HG02588 (cell line): Measurements from ENCODE around the gene PFN1.

ENCODE experiments used
- ATAC-seq: cut with Tn5 transposase; IDR thresholded peaks from one replicate; pipeline ENCODE4 v1.9.1; 2021; ENCODE audit warnings: mild to moderate bottlenecking, moderate library complexity; ENCODE audit not compliant: unreplicated experiment

The PFN1 gene

GRCh38 chr17:4946312-4946976 is 1.9 kb downstream of the PFN1 start:
- ATAC-seq, result no peak

DNA sequence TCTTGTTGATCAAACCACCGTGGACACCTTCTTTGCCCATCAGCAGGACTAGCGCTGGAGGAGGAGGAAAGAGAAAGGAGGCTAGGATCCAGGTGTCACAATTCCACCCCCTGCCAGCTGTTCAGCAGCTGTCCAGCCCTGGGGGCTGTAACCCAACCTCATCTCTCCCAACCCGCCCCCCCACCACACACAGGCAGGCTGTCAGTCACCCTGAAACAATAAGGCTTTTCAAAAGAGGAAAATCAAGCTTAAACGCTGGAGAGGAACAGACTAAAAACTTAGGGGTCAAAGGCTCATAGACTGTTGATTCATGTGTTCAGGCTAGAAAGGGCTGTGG is 2.4 kb downstream of the PFN1 start:
- no peak for ATAC-seq

DNA sequence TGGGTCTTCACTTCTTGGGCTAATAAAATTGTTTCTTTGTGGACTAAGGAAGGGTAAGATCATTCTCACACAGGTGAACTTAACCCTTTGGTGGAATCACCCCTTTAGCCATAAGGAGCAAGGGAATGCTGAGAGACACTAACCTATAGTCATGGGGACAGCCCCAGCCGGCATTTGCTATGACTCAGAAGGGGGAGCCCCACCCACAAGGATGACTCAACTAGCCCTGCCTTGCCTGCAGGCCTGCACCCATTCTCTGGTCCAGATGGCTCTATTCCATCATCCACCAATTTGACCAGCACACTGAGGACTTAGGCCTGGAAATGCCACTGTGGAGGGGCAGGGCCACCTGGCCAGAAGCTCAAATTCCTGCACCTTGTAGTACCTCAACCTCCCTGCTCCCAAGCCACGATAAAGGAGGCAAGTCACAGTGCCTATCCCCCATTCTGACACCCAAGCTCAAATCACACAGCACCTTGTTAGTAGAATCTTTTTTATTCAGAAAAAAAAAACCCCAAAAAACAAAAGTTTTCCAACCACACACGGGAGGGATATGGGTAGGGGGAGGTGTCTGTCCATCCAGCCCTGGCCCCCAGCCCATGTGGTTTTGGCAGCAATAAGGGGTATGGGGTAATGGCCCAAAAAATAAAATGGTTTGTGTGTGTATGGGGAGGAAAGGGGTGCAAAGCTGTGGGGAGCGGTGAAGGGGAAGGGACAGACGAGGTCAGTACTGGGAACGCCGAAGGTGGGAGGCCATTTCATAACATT is 3.0 kb downstream of the PFN1 start:
- ATAC-seq, result no peak

GRCh38 chr17:4944554-4945175 is 3.7 kb downstream of the PFN1 start:
- no peak for ATAC-seq

GRCh38 chr17:4944163-4944553 is 4.2 kb downstream of the PFN1 start:
- no peak for ATAC-seq

GRCh38 chr17:4942760-4943508 is 5.4 kb downstream of the PFN1 start:
- ATAC-seq, result no peak

GRCh38 chr17:4941319-4941610 is 7.1 kb downstream of the PFN1 start:
- ATAC-seq, result no peak

GRCh38 chr17:4940555-4941318 is 7.6 kb downstream of the PFN1 start:
- peak; percentile 7 for ATAC-seq

DNA sequence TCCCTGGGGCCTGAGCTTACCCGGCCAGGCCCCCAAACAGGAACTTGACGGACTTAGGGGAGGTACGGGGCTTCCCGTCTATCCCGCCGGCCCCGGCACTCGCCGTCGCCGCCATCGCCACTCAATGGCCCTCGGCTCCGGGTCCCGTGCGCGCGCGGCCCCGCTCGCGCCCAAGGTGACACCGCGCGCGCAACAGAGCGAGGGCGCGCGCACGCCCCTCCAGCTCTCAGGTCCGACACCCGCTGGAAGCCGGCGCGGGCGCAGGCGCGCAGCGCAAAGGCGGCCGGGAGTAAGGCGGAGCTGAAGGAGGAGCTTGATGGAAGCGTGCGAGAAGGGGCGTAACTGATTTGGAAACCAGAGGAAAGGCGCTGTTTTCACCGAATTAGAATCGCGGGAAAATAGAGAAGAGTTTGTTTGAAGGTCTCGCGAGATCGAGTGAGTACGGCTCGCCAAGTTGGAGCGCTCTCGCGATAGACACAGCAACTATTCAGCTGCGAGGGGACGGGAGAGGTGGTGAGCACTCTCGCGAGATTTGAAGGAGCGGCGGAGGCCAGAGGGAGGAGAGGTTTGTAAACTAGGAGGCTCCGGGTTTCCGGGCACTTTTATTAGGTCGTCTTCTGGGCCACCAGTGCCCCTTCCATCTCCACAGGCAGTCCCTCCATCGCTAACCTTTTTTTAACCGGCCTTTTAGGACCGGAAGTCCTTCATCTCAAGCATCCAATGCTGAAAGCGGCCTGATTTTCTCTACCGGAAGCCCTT is 8.4 kb downstream of the PFN1 start, which contains the start of the genes RNF167 and SLC25A11:
TSS of gene RNF167 (plus strand) at position 473 of the 759 bp plus-strand sequence. CDS start 642 bp downstream, outside the sequence.
TSS of gene SLC25A11 (minus strand) at position 251 of the 759 bp plus-strand sequence. CDS start at position 115, 136 bp downstream.
- peak; percentile 70 for ATAC-seq

DNA sequence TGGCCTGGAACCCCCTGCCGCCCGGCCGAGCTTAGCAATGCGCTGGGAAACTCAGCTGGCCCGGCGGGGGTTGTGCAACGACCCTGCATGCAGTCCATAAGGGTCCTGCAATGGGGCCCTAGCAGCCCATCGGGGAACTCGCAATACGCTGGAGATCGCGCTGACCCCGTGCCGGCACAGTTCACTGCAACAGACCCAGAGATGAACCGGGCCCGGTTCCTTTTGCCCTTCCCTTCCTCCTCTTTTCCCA is 8.9 kb downstream of the PFN1 start:
- ATAC-seq, result peak; percentile 14

GRCh38 chr17:4938688-4939545 is 9.4 kb downstream of the PFN1 start:
- ATAC-seq, result no peak

DNA sequence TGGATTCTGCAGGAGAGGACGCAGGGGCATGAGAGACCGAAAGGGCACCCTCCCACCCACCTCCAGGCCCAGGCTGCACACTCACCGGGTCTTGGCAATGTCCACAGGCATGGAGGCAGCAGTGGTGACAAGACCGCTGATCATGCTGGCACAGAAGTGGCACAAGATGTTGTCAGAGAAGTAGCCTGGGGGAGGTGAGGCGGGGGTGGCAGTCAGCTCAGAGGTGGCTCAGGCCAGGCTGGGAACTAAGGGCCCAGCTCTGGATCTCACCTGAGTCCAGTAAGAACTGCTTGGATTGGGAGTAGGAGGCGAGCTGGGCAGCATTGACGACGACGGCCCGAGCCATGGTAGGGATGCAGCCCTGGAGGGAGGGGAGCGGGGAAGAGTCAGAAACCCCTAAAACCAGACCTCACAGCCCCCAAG is 10.2 kb downstream of the PFN1 start:
- no peak for ATAC-seq

GRCh38 chr17:4937553-4937952 is 10.8 kb downstream of the PFN1 start:
- no peak for ATAC-seq

GRCh38 chr17:4936436-4936835 is 11.9 kb downstream of the PFN1 start:
- ATAC-seq, result no peak

DNA sequence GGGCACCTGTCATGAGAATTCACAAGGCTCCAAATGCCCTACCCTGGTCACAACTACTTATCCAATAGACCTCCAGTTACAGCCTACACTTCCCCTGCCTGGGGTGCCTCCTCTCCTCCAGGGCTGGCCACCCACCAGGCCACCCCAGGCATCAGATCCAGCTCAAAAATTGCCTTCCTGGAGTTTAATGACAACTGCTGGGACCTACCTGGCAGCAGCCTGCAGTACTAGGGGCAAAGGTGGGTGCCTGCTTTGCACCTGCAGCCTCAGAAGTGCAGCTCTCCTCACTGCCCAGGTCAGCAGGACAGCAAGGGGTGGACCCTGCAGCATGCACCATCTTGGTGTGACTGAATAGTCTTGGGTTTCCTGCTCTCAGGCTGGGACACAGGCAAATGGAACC is 12.7 kb downstream of the PFN1 start:
- ATAC-seq, result no peak

- no peak for ATAC-seq
Measured at GRCh38 chr17:4934173-4934979, 14.0 kb downstream of the PFN1 start.

- no peak for ATAC-seq
Measured at GRCh38 chr17:4933646-4934045, 14.7 kb downstream of the PFN1 start.

DNA sequence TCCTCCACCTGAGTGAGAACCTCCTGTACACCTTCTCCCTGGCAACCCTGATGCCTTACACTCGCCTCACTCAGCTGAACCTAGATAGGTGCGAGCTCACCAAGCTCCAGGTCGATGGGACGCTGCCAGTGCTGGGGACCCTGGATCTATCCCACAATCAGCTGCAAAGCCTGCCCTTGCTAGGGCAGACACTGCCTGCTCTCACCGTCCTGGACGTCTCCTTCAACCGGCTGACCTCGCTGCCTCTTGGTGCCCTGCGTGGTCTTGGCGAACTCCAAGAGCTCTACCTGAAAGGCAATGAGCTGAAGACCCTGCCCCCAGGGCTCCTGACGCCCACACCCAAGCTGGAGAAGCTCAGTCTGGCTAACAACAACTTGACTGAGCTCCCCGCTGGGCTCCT is 15.6 kb downstream of the PFN1 start:
- no peak for ATAC-seq

DNA sequence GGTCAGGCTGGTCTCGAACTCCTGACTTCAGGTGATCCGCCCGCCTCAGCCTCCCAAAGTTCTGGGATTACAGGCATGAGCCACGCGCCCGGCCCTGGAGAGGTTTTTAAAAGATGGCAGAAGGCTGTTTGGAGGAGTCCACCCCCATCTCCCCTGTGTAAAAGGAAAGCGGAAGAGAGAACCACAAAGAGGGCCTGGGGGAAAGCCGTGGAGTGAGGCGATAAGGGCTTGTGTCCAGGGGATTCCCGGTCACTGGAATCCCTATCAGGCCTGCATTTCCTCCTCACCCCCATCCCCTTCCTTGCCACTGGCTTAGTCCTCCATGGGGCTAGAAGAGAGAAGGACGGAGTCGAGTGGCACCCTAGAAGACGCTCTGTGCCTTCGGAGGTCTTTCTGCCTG is 16.4 kb downstream of the PFN1 start, which contains the start of gene GP1BA:
TSS of gene GP1BA (plus strand) at position 315 of the 400 bp plus-strand sequence. CDS start 328 bp downstream, outside the sequence.
- no peak for ATAC-seq
